Measurements from ENCODE around the gene DIAPH1. TPM values are rescaled to one million over a fixed set of nuclear protein-coding genes. Genes with fewer than 3 reads are reported as not detected.
A peak's percentile ranks its signal among the peaks of the same experiment; 100 is the strongest.

DIAPH1 gene
- total RNA-seq = 23.3 TPM

GRCh38 chr5:141618804-141619554, at the start of gene DIAPH1:
DIAPH1 (minus strand) TSS chr5:141619000; CDS start chr5:141618914, 86 bp downstream.
- DNase-seq = peak; percentile 95

- no peak for DNase-seq
Observed at GRCh38 chr5:141665995-141666940, 47.5 kb upstream of the DIAPH1 start.

- DNase-seq = peak; percentile 9
Observed at GRCh38 chr5:141664733-141665461, 46.1 kb upstream of the DIAPH1 start.

- DNase-seq = no peak
Observed at GRCh38 chr5:141663506-141663905, 44.7 kb upstream of the DIAPH1 start.

- DNase-seq = no peak
Observed at GRCh38 chr5:141662028-141662427, 43.2 kb upstream of the DIAPH1 start.

- no peak for DNase-seq
Observed at GRCh38 chr5:141657937-141658545, 39.2 kb upstream of the DIAPH1 start.

- DNase-seq = no peak
Observed at GRCh38 chr5:141657404-141657803, 38.6 kb upstream of the DIAPH1 start.

- no peak for DNase-seq
Observed at GRCh38 chr5:141656396-141656795, 37.6 kb upstream of the DIAPH1 start.

GRCh38 chr5:141655020-141655419, 36.2 kb upstream of the DIAPH1 start:
- no peak for DNase-seq

- no peak for DNase-seq
Observed at GRCh38 chr5:141654298-141654697, 35.5 kb upstream of the DIAPH1 start.

GRCh38 chr5:141651728-141652105, 32.9 kb upstream of the DIAPH1 start:
- DNase-seq = no peak

- DNase-seq = peak; percentile 37
Observed at GRCh38 chr5:141650851-141651727, 32.3 kb upstream of the DIAPH1 start, which contains the start of gene FCHSD1. FCHSD1 (minus strand) TSS chr5:141651418; CDS start chr5:141651368, 50 bp downstream.

- DNase-seq = no peak
Observed at GRCh38 chr5:141649972-141650371, 31.2 kb upstream of the DIAPH1 start.

- DNase-seq = no peak
Observed at GRCh38 chr5:141649056-141649688, 30.4 kb upstream of the DIAPH1 start.

GRCh38 chr5:141647851-141648250, 29.1 kb upstream of the DIAPH1 start:
- DNase-seq = no peak

GRCh38 chr5:141647242-141647641, 28.4 kb upstream of the DIAPH1 start:
- DNase-seq = no peak

GRCh38 chr5:141646026-141646425, 27.2 kb upstream of the DIAPH1 start:
- no peak for DNase-seq

GRCh38 chr5:141641634-141642267, 23.0 kb upstream of the DIAPH1 start:
- no peak for DNase-seq

GRCh38 chr5:141640698-141641097, 21.9 kb upstream of the DIAPH1 start:
- DNase-seq = no peak

- DNase-seq = no peak
Observed at GRCh38 chr5:141640051-141640415, 21.2 kb upstream of the DIAPH1 start.
